K562 (cell line): ENCODE results near the gene DPEP1. TPM values are rescaled to one million over a fixed set of nuclear protein-coding genes. Genes with fewer than 3 reads are reported as not detected.

Experiments used
- FOXP1 ChIP-seq: sonication (generic); formaldehyde crosslinking; IDR thresholded peaks from 2 replicates; pipeline ENCODE4 v1.8.0; 2022; ENCODE audit warnings: mild to moderate bottlenecking, missing genetic modification reagents
- HNRNPL ChIP-seq: fragments of 200-400 bp; formaldehyde crosslinking; IDR thresholded peaks from 2 replicates; pipeline ENCODE4 v1.6.1; 2017; ENCODE audit warnings: low read depth, mild to moderate bottlenecking, low read length
- HOMEZ ChIP-seq: fragments of 250-450 bp; sonication (Bioruptor Pico); IDR thresholded peaks from 2 replicates; pipeline ENCODE4 v1.4.0; 2020; ENCODE audit warnings: mild to moderate bottlenecking, moderate library complexity
- HOXB6 ChIP-seq: fragments of 250-450 bp; sonication (Bioruptor Pico); IDR thresholded peaks from 2 replicates; pipeline ENCODE4 v1.5.1; 2022; ENCODE audit warnings: mild to moderate bottlenecking, borderline replicate concordance
- KDM1A ChIP-seq, 2 experiments: fragments of 450-650 bp; IDR thresholded peaks; 2 replicates each; pipeline ENCODE4 v1.6.1; 2016; ENCODE audit warnings: mild to moderate bottlenecking in 2 of 2
- MXD1 ChIP-seq: fragments of 250-450 bp; sonication (Bioruptor Pico); IDR thresholded peaks from 2 replicates; pipeline ENCODE4 v1.8.0; 2021; ENCODE audit warnings: borderline replicate concordance, mild to moderate bottlenecking, moderate library complexity; ENCODE audit not compliant: poor library complexity, severe bottlenecking
- RNF2 ChIP-seq: sonication (generic); IDR thresholded peaks from 2 replicates; pipeline ENCODE4 v1.6.1; 2016
- SMC3 ChIP-seq: conservative IDR thresholded peaks from 2 replicates; pipeline ENCODE4 v1.6.1; 2011; ENCODE audit warnings: low read depth, low read length, improper control_type of control experiment; ENCODE audit not compliant: insufficient read depth
- TAF9B ChIP-seq: fragments of 450-650 bp; IDR thresholded peaks from 2 replicates; pipeline ENCODE4 v1.6.1; 2018; ENCODE audit warnings: mild to moderate bottlenecking; ENCODE audit not compliant: partially characterized antibody
- U2AF1 ChIP-seq: fragments of 200-400 bp; formaldehyde crosslinking; optimal IDR thresholded peaks from 2 replicates; pipeline ENCODE3; 2017; ENCODE audit warnings: mild to moderate bottlenecking, low read depth, low read length, moderate library complexity
- YBX1 ChIP-seq: fragments of 450-650 bp; IDR thresholded peaks from 2 replicates; pipeline ENCODE4 v1.7.1; 2016; ENCODE audit warnings: mild to moderate bottlenecking
- ZNF740 ChIP-seq, 3 experiments: fragments of 200-800 bp in 1 of 3; sonication (Bioruptor generic) in 1 of 3; sonication (generic) in 1 of 3; formaldehyde crosslinking in 1 of 3; IDR thresholded peaks; 2 replicates each; pipeline versions ENCODE4 v1.6.1 to v1.8.0; 2016 to 2022; ENCODE audit warnings: mild to moderate bottlenecking in 2 of 3, missing compliant biosample characterization in 2 of 3, missing genetic modification characterization in 2 of 3, missing genetic modification reagents in 1 of 3
- ZSCAN32 ChIP-seq: fragments of 450-650 bp; formaldehyde crosslinking; IDR thresholded peaks from 2 replicates; pipeline ENCODE4 v1.4.0; 2020; ENCODE audit warnings: mild to moderate bottlenecking, moderate library complexity
- polyA plus RNA-seq, 8 experiments: library from polyadenylated mRNA; depleted of rRNA in 4 of 8; stranded (reverse) in 5 of 8; unstranded in 3 of 8; fragments of >200 nt; fragmentation: Nextera tagmentation in 2 of 8; fragmentation: Illumina TruSeq in 1 of 8; extraction: Ambion mirVana in 2 of 8; extraction: Trizol in 1 of 8; gene quantifications; 2 replicates each; pipeline versions ENCODE4 v1.2.1 to v1.2.3, GENCODE V29; 2011 to 2014; ENCODE audit warnings: inconsistent platforms in 1 of 8, missing spikeins in 1 of 8
- total RNA-seq, 7 experiments: library from RNA; depleted of rRNA in 6 of 7; stranded (reverse); fragments of >200 nt in 6 of 7; fragmentation: Illumina TruSeq in 2 of 7; extraction: Trizol in 2 of 7; gene quantifications; 2 replicates each; pipeline versions ENCODE4 v1.2.1 to v1.2.3, GENCODE V29; 2011 to 2021; ENCODE audit warnings: low replicate concordance in 1 of 7
- TF ChIP-seq, protein P1 (sequence below): fragments of 450-650 bp; IDR thresholded peaks from 2 replicates; pipeline ENCODE4 v1.7.0; 2016; ENCODE audit warnings: borderline replicate concordance
- TF ChIP-seq, protein P2 (sequence below): sonication (generic); formaldehyde crosslinking; IDR thresholded peaks from 2 replicates; pipeline ENCODE4 v1.8.0; 2022; ENCODE audit warnings: mild to moderate bottlenecking, missing genetic modification reagents
- TF ChIP-seq, protein P3 (sequence below): sonication (generic); formaldehyde crosslinking; IDR thresholded peaks from 2 replicates; pipeline ENCODE4 v1.8.0; 2022; ENCODE audit warnings: missing genetic modification reagents, mild to moderate bottlenecking, moderate library complexity, borderline replicate concordance
- TF ChIP-seq, protein P4 (sequence below): fragments of 450-650 bp; IDR thresholded peaks from 2 replicates; pipeline ENCODE4 v1.6.1; 2016; ENCODE audit warnings: antibody characterized with exemption

The DPEP1 gene
- total and polyA plus RNA-seq, 9 of the 15 experiments (the other 6 are each of a cell fraction or from before 2014, with no cell fraction given): 0.14 to 0.31 (median 0.20) TPM; not detected in 6

- TF ChIP-seq, protein P1, sequence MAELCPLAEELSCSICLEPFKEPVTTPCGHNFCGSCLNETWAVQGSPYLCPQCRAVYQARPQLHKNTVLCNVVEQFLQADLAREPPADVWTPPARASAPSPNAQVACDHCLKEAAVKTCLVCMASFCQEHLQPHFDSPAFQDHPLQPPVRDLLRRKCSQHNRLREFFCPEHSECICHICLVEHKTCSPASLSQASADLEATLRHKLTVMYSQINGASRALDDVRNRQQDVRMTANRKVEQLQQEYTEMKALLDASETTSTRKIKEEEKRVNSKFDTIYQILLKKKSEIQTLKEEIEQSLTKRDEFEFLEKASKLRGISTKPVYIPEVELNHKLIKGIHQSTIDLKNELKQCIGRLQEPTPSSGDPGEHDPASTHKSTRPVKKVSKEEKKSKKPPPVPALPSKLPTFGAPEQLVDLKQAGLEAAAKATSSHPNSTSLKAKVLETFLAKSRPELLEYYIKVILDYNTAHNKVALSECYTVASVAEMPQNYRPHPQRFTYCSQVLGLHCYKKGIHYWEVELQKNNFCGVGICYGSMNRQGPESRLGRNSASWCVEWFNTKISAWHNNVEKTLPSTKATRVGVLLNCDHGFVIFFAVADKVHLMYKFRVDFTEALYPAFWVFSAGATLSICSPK: no peak
- TF ChIP-seq TAF9B (no peak), FOXP1 (CRISPR knock-in tag) (no peak), SMC3 (peak; percentile 34; the same call in 1 of the 2 replicates), RNF2 (no peak), ZNF740 (CRISPR knock-in tag; IDR thresholded peaks at IDR 0.05) (no peak), ZNF740 (tag; IDR thresholded peaks at IDR 0.05) (no peak), MXD1 (CRISPR knock-in tag) (no peak), HOXB6 (CRISPR knock-in tag) (no peak), U2AF1 (no peak), ZSCAN32 (CRISPR knock-in tag) (no peak), KDM1A (IDR thresholded peaks at IDR 0.05) (no peak), HNRNPL (no peak), YBX1 (no peak), HOMEZ (CRISPR knock-in tag) (no peak)
- TF ChIP-seq, protein P2, sequence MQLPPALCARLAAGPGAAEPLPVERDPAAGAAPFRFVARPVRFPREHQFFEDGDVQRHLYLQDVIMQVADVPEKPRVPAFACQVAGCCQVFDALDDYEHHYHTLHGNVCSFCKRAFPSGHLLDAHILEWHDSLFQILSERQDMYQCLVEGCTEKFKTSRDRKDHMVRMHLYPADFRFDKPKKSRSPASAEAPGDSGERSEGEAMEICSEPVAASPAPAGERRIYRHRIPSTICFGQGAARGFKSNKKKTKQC: no peak
- TF ChIP-seq, protein P3, sequence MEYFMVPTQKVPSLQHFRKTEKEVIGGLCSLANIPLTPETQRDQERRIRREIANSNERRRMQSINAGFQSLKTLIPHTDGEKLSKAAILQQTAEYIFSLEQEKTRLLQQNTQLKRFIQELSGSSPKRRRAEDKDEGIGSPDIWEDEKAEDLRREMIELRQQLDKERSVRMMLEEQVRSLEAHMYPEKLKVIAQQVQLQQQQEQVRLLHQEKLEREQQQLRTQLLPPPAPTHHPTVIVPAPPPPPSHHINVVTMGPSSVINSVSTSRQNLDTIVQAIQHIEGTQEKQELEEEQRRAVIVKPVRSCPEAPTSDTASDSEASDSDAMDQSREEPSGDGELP (CRISPR knock-in tag): no peak
- TF ChIP-seq, protein P4, sequence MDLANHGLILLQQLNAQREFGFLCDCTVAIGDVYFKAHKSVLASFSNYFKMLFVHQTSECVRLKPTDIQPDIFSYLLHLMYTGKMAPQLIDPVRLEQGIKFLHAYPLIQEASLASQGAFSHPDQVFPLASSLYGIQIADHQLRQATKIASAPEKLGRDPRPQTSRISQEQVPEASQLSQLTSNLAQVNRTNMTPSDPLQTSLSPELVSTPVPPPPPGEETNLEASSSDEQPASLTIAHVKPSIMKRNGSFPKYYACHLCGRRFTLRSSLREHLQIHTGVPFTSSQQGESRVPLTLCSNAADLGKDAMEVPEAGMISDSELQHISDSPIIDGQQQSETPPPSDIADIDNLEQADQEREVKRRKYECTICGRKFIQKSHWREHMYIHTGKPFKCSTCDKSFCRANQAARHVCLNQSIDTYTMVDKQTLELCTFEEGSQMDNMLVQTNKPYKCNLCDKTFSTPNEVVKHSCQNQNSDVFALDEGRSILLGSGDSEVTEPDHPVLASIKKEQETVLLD: 0 out of 2 replicates have a peak, but pooled peaks have one; percentile 22
These were observed 2.2 kb downstream of the DPEP1 start (continued) for GRCh38 chr16:89615596-89616090.
